HG02981 (cell line): ENCODE results near the gene SP2.

Experiments
- ATAC-seq: cut with Tn5 transposase; IDR thresholded peaks from one replicate; pipeline ENCODE4 v1.9.1; 2021; ENCODE audit warnings: mild to moderate bottlenecking, moderate library complexity; ENCODE audit not compliant: unreplicated experiment

SP2 gene

DNA sequence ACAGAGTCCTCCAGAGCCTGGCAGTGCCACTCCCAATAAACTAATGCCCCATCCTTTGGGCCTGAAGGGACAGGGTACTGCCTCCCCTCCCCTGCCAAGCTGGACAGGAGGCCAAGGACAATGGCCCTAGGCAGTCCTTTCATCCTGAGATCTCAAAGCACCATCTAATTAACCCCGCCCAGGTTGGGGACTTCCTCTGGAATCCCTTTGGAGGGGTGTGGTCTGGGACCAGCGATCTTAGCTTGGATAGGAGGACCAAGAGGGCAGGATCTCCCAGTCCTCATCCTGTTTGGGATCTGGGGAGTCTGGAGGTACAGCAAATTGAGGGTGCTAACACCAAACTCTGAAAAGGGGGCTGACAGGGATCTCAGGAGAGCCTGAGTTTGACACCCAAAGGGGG lies 26.9 kb upstream of the SP2 start:
- ATAC-seq = no peak

DNA sequence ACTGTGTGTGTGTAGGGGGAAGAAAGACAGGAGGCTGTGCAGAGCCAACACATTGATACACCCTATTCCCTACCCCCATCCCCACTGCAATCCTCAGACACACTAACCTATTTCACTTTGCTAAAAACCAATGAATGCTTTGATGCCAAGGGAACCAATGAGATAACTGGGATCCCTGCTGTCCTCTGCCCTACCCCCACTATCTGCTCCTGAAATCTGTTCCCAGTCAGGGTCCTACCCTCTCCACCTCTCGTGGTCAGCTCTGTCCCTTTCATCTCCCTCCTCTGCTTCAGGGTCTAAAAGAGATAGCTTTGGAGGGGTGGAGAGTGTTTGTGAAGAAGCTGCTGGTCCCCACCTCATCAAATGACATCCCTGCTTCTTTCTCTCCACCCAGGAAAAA lies 26.0 kb upstream of the SP2 start:
- ATAC-seq = no peak

DNA sequence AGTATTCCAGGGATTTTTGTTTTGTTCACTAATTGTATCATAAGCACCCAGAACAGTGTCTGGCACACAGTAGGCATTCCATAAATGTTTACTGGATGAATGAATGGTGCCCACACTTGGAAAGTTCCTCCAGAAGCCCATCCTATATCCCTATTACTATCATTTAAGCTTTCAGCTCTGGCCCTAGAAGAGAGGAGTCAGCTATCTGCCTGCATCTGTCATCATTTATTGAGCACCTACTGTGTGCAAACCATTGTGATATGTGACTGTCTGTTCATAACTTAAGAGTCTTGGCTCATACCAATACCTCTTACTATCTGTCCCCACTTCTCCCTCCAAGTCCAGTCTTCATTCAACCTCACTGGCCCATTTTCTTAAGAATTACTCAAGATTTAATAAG lies 25.0 kb upstream of the SP2 start:
- ATAC-seq = no peak

DNA sequence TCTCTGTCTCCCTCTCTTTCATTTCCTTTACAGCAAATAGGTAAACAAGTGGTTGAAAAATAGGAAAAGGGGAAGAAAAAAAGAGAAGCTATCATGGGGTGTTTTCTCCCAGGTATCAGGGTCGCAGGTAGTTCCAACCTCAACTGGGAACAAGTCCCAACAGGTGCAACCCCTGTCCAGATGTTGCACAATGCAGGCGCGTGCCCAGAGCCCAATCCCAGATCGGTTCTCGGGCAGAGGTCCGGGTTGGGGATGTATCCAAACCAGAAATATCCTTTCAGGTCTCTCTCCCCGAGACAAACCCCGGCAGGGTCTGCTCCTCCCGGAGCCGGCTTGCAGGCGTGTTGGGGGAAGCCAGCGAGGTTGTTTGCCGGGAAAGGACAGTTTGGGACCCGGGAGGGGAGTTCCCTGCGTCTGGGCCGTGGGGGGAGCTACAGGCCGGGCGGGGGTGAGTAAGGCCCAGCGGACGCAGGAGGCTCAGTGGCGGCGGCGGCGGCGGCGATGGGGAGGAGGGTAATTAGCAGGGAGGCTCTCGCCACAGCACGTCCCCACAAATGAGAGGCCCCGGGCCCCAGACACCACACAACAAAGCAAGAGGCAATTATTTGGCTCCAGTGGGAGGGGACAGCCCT lies 23.9 kb upstream of the SP2 start:
- no peak for ATAC-seq

DNA sequence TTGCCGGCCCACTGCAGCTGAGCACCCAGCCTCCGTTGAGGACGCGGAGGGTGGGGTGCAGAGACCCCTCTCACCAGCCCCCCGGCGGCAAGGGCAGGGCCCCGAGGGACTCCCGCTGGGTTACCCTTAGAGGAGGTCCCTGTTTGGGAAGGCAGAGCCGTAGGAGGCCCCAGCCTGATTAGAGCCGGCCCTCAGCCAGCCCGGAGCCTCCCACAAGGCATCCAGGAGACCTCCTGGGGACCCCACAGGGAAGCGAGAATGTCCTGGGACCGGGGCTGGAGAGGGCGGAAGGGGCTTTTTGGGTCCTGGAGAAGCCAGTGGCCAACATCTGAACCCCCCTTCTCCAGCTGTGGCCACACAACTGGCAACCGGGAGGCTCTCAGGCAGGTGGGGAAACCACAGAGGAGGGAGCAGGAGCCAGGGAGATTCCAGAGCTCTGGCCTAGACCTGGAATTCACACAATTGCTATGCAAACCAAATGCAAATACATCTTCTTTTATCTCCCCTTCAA lies 23.3 kb upstream of the SP2 start:
- ATAC-seq = no peak

DNA sequence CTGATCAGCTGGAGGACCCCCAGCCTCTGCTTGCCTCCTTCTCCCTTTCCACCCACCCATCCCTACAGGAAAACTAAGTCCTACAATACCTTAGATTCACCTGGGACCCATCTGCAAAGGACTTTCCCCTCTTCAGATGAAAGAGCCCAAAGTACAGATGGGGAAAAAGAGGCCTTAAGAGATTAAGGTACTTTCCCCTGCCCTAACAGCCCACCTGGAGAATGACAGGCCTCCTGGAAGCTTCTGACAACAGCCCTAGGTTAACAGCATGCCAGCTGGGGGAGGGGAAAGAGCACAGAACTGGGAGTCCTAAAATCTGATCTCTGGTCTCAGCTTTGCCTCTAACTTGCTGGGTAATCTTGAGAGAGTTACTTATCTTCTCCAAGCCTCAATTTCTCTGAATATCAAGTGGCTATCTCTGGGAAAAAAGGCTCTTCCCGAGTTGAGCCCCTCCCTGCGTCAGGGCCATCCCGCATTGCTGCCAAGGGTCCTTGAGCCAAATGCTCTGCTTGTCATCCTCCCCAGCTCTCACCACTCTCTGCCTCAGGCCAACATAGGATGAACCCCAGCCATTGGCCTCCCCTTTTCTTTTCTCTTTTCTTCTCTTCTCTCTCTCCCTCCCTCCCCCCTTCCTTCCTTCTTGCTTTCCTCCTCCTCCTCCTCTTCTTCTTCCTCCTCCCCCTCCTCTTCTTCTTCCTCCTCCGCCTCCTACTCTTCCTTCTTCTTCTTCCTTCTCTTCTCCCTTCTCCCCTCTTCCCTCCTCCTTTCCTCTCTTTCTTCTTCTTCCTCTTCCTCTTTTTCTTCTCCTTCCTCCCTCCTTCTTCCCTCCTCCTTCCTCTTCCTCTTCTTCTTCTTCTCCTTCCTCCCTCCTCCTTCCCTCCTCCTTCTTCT lies 22.6 kb upstream of the SP2 start:
- no peak for ATAC-seq

DNA sequence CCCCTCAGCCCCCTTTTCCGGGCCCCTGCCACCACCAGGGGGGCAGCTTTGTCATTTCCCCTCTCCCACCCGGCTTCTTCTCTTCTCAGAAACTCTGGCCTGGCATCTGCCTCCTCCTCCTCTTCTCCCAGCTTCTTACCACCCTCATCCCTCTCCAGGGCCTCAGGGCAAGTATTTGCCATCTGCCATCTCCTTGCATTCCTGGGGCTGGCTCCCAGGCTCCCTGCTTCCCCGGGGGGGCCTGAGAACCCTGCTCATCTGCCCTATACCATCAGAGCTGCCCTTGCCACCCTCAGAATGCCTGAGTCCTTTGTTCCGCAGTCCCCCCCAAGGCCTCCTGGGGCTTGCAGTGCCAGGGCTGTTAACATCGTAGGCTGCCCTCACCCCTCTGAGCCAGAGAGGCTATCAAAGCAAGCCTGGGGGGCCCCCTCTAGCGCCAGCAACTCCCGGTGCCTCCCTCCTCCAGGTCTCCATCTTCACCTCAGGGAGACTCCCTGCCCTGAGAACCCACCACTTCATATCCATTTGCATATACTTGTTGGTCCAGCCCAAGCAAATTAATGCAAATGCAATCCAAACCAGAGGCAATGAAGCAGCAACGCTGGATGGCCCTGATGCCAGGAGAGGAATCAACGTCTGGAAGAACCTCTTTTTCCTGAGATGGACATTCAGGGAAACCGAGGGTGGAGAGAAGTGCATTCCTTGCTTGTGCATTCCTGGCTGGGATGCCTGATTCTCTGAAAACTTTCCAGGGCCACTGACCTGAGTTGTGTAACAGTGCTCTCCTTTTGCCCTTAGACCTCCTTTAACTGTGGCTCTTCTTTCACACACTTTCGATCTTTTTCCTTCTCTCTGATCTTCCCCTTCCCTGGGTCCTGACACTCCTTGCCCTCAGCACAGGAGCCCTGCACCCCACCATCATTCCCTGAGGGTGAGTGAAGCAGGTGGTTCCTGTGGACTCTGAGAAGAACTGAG lies 20.7 kb upstream of the SP2 start:
- no peak for ATAC-seq

DNA sequence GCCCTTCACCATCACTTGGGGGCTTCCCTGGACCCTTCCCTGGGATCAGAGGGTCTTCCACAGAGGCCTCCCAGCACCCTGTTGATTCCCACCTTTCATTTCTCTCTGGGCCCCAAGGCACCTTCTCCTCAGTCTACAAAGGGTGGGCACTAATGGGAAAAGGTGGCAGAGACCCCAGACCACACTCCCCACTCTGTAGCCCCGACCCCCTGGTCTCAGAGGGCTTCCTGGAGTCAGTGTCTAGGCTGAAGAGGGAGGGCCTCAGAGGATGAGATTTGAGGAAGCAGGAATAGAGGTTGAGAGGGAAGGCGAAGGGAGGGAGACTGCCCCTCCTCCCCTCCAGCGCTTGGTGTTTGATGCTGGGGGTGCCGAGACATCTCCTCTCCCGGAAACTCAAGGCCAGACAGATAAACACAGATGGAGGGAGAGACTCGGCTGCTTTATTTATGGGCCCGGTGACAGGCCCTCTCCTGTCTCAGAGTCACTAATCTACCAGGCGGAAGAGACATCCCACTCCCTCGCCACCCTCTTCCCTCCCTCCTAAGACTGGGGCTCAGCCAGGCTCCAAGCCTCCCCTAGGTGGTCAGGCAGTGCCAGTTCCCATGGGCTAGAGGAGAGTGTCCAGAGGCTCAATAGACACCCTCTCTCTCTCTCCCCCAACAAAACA lies 18.5 kb upstream of the SP2 start:
- ATAC-seq = no peak

DNA sequence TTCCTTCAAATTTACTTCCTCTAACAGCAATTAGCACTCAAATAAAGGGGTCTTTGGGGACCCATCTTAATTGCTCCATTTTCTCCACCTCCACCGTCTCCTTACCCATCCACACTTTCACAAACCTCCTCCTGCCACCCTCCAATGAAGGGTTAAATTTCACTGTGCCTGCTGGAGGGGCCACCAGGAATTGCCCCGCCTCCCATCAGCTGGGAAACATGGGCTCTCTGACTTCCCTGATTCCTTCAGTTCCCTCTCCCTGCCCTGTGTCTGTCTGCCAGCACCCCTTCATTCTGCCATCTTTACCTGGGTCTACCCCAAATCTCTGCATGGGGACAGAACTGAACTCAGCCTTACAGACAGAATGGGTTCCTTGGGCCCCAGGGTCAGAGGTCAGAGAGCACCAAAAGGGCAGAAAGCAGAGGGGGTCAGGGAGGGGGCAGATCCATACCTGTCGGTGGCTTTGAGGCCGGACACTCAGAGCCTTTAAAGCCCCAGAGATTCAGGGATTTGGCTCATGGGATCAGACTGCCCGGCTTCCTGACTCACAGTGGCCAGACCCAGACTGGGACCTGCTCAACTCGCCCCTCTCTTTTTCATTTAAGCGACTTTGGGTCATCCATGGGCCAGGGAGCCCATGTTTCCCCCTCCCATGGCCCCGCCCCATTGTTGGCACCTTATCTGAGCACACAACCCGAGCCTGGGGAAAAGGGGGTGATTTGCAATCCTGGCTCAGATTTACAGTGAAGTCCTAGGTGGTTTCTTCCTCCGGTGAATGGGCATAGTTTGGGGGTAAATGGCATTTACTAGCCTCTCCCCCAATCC lies 17.6 kb upstream of the SP2 start:
- ATAC-seq = no peak

DNA sequence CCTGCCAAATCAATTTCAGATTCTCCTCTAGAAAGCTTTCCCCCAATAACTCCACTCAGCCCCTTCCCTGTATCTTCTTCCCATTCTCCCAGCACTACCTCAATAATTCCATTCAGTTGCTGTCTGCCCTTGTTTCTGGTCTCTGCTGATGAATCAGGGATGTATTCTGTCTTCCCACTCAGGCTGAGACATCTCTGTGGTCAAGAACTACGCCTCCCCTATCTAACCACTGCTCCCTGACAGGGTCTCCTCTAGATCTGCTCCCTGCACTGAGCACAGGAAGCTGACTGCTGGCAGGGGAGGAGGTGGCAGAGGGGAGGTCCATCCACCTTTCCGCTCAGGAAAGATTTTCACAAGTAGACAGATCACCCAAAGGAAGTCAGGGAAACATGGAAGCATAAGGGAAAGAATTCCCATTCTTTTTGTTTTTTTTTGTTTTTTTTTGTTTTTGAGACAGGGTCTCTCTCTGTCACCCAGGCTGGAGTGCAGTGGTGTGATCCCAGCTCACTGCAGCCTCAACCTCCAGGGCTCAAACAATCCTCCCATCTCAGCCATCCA lies 16.9 kb upstream of the SP2 start:
- ATAC-seq = no peak

DNA sequence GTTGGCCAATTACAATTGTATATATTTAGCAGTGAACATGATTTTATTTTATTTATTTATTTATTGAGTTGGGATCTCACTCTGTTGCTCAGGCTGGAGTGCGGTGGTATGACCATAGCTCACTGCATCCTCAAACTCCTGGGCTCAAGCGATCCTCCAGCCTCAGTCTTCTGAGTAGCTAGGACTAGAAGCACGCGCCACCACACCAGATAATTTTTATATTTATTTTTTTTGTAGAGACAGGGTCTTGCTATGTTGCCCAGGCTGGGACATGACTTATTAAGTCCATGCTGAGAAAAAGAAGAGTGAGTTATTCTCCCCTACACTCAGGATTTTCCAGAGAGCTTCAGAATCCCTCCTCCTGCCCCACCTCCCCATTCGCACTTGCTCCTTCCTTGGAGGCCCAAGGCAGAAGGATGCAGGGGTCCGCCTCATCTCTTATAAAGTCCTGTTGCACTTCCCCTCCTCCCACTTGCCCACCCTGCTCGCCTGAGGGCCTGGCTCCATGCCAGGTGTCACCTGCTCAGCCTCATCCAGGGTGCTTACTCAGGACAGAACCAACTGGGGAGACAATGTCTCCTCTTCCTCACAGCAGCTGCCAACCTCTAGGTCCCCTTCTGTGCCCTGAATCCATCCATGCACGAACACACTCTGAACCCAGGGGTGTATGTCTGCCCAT lies 16.1 kb upstream of the SP2 start:
- no peak for ATAC-seq

DNA sequence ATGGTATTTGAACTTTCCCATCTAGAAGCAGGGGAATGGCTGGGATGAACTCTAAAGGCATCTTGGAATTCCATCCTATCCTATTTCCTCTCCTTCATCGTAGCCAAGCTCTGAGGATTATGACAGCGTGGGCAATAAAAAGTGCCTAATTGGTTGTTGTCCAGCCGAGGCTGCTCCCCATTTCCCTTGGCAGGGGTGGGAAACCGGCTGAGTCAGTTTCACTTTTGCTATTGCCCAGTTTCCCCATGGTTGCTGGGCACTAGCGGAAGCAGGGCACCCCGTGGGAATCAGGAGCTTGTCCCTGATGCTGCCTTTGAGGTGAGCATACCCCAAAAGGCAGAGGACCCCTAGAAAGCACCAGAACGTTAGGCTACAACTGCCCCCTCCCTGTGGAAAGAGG lies 13.8 kb upstream of the SP2 start:
- no peak for ATAC-seq

DNA sequence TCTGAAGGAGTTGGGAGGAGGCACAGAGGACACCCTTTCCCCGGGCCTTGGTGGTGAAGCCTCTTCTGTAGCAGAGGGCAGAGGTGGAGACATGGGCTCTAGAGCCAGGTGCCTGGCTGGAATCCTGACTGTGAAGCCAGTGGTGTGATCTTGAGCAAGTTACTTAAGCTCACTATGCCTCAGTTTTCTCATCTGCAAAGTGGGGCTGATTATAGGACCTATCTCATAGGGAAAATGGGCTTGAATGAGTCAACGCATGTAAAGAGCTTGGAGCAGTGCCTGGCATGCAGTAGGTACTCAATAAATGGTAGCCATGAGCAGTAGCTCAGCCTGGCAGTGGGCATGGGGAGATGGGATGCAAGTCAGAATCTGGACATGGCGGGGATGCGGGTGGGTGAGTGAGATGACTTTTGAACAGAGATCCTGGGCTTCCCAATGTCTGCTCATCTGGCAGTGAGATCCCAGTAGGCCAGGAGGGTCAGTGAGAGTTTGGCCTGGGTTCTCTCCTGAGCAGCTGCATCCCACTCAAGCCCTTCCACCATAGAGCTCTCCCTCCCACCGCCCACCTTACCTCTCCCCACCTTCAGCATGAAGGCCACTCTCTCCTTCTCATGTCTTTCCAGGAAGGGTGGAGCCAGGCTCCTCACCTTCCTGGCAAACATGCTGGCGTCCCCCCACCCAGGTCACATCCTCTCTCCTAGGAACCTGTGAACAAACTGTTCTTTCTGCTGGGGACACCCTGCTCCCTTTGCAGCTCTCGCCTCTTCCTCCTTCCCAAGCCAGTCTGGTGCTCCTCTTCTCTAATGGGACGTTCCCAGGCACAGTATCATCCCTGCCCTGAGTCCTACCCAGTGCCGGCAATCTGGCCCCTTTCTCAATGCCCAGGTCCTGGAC lies 13.1 kb upstream of the SP2 start:
- no peak for ATAC-seq

DNA sequence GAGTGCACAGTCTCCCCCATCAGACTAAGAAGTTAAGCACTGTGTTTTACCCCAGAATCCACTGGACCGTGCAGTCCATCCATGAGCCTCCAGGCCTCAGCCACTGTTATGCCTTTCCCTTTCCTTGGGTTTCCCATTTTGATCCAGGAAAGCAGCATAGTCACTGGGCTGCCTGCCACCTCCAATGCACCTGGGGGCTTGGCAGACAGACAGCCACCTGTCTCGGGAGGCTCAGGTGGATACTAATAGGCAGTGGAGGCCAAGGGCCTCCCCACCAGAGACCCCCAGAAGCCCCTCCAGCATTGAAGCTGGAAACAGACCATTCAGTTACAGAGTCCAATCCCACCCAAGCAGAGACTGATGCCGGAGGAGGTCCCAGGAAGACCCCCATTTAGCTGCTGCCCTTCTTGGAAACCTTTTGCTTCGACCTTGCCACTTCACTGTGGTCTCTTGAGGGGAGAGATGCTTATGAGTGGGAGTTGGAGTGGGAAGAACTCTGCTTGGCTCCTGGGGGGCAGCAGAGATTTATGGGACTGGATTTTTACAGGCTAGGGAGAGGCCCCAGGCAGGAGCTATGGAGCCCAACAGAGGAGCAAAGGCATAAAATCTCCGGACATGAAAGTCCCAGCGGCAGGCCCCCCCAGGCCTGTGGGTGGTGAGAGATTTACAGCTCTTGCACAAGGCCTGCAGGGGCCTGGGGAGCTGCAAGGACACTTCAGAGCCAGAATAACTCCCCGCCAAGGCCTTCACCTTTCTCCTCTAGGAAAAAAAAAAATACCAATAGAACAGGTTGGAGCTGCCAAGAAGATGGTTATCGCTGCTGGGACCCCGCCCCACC lies 12.2 kb upstream of the SP2 start:
- no peak for ATAC-seq

DNA sequence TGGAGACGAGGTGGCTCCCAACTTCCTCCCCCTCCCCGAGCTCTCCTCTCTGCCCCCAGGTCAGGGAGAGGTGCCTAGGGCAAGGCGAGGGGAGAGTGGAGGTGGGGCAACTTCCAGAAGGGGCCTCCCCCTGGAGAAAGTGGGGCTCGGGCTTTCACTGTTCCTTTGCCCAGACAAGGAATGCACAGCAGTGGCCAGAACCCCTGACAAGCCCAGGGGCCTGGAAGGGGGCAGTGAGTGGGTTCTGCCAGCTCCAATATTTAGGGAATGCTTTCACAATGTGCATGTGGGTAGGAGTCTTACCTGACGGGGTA lies 11.7 kb upstream of the SP2 start:
- no peak for ATAC-seq

DNA sequence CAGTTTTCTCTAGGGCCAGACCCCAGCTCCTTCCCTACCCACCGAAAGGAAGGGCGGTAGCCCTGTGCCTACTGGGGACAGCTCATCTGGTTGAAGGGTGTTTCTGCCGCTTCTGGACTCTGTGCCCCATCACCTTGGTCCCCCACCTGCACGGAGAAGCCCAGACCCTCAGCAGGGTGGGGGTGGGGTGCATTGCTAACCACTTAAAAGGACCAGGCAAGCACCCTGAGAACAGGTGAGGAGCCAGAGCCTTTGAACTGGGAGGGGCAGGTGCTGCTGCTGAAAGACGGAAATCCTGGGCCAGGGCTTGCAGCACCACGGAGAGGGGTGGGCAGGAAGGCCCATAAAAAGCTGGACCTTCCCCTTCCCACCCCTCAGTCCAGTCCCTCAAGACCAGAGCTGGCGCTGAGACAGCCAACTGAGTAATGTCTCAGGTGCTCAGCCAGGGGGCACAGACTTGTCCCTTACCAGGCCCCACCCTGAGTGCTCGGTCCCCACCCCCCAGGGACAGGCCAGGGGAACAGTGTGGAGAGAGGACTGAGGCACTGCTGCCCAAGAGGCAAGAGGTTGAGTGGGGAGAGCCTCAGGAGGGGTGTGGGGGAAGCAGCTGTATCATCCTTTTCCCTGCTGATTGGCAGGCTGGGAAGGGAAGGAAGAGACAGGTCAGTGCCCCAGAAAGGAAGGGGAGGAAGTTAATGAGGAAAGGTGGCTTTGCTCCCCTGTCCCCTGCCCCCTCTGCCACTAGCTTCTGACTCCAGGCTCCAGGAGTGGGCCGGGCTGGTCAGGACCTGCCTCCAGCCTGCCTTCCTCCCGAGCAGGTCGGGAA lies 10.9 kb upstream of the SP2 start:
- no peak for ATAC-seq
